Gastroesophageal sphincter (tissue), 4 donors: Measurements from ENCODE around the gene CALHM6. TPM values are rescaled to one million over a fixed set of nuclear protein-coding genes. Genes with fewer than 3 reads are reported as not detected.

Experiments
- ATAC-seq: fragments of 150-250 bp; one replicate; pipeline ENCODE4 v1.9.1; 2016; ENCODE audit warnings: mild to moderate bottlenecking, moderate library complexity
- H3K27ac ChIP-seq, 4 donors: fragments of 200-600 bp; sonication (generic) in 3 of 4; 1 replicate in 3 of 4; 2 replicates in 1 of 4; pipeline ENCODE4 v1.5.1; 2016 to 2019
- H3K27me3 ChIP-seq: fragments of 200-600 bp; sonication (generic); one replicate; pipeline ENCODE4 v1.5.1; 2019
- H3K36me3 ChIP-seq, 2 donors: fragments of 200-600 bp; sonication (generic); one replicate each; pipeline ENCODE4 v1.5.1; 2019; ENCODE audit warnings: control low read depth in 1 of 2
- H3K4me1 ChIP-seq, 3 donors: fragments of 200-600 bp; sonication (generic); 1 replicate in 2 of 3; 2 replicates in 1 of 3; pipeline ENCODE4 v1.5.1; 2016 to 2019; ENCODE audit warnings: control low read depth in 2 of 3
- H3K4me3 ChIP-seq, 2 donors: fragments of 200-600 bp; sonication (generic); one replicate each; pipeline ENCODE4 v1.5.1; 2019; ENCODE audit warnings: mild to moderate bottlenecking in 1 of 2, moderate library complexity in 1 of 2
- H3K9me3 ChIP-seq, 3 donors: fragments of 200-600 bp; sonication (generic); one replicate each; pipeline ENCODE4 v1.5.1; 2017 to 2019; ENCODE audit warnings: control low read depth in 2 of 3
- CTCF ChIP-seq, 4 experiments: fragments of 200-600 bp in 2 of 4; fragments of 450-650 bp in 2 of 4; sonication (generic) in 1 of 4; IDR thresholded peaks; one replicate each; pipeline ENCODE4 v1.5.1; 2017 to 2019; ENCODE audit warnings: antibody characterized with exemption in 4 of 4, mild to moderate bottlenecking in 2 of 4, moderate library complexity in 2 of 4
- EP300 ChIP-seq: sonication (generic); formaldehyde crosslinking; IDR thresholded peaks from one replicate; pipeline ENCODE4 v1.6.1; 2017; ENCODE audit warnings: antibody characterized with exemption, mild to moderate bottlenecking
- POLR2A ChIP-seq, 2 donors: fragments of 450-650 bp; IDR thresholded peaks; one replicate each; pipeline ENCODE4 v1.6.1; 2017; ENCODE audit warnings: antibody characterized with exemption in 2 of 2, mild to moderate bottlenecking in 2 of 2, moderate library complexity in 1 of 2
- POLR2AphosphoS5 ChIP-seq: sonication (generic); formaldehyde crosslinking; IDR thresholded peaks from one replicate; pipeline ENCODE4 v1.6.1; 2017; ENCODE audit warnings: antibody characterized with exemption
- WGBS, 2 donors: methylation state at CpG; one replicate each; pipeline ENCODE4 v1.1.5; 2018; ENCODE audit warnings: low coverage in 1 of 2; 5-methylcytosine and 5-hydroxymethylcytosine counted together
- total RNA-seq, 4 donors: library from RNA; depleted of rRNA; stranded (reverse); fragments of >200 nt; gene quantifications; one replicate each; pipeline ENCODE4 v1.1.0, GENCODE V29; 2016

The CALHM6 gene
- total RNA-seq, 4 donors from 2014 or later, result 0.50 to 6.9 (median 4.2) TPM; not detected in 1

GRCh38 chr6:116476002-116476678, 15.0 kb downstream of the CALHM6 start:
- H3K9me3 ChIP-seq, result no peaks in the 10 kb centered on the region
- no peaks in the 10 kb centered on the region for H3K36me3 ChIP-seq
- H3K27ac ChIP-seq, result no peak overlapping the region
- no peaks in the 10 kb centered on the region for H3K27me3 ChIP-seq
- no peak overlapping the region for H3K4me3 ChIP-seq
- 67 to 68% methylated on average over 2 to 5 of the region's 5 CpGs for WGBS, 2 donors
- ATAC-seq, result no peak
- H3K4me1 ChIP-seq, result no peaks in the 10 kb centered on the region
- TF ChIP-seq POLR2AphosphoS5, result no peak
- no peak for TF ChIP-seq EP300
- TF ChIP-seq POLR2A (IDR thresholded peaks at IDR 0.05), result no peak
- no peak for TF ChIP-seq CTCF (IDR thresholded peaks at IDR 0.05)

- H3K36me3 ChIP-seq, result no peaks in the 10 kb centered on the region
- H3K9me3 ChIP-seq, result no peaks in the 10 kb centered on the region
- H3K4me1 ChIP-seq, result no peaks in the 10 kb centered on the region
- ATAC-seq, result no peak
- no peak overlapping the region for H3K27ac ChIP-seq
- WGBS, 2 donors, result 65 to 75% methylated on average over 1 of the region's 1 CpG
- no peak overlapping the region for H3K4me3 ChIP-seq
- no peak for TF ChIP-seq EP300
- no peak for TF ChIP-seq POLR2AphosphoS5
- TF ChIP-seq CTCF (IDR thresholded peaks at IDR 0.05), result no peak
- no peak for TF ChIP-seq POLR2A (IDR thresholded peaks at IDR 0.05)
- H3K27me3 ChIP-seq, result no peaks in the 10 kb centered on the region
Observed at GRCh38 chr6:116482780-116483179, 21.6 kb downstream of the CALHM6 start.

- 61 to 64% methylated on average over 2 of the region's 2 CpGs for WGBS, 2 donors
- Histone ChIP-seq H3K36me3 (no peaks in the 10 kb centered on the region), H3K27me3 (no peaks in the 10 kb centered on the region), H3K9me3 (no peaks in the 10 kb centered on the region), H3K4me1 (no peaks in the 10 kb centered on the region), H3K4me3 (no peak overlapping the region), H3K27ac (no peak overlapping the region)
- TF ChIP-seq CTCF (IDR thresholded peaks at IDR 0.05), result no peak
- no peak for TF ChIP-seq EP300
- TF ChIP-seq POLR2AphosphoS5, result no peak
- TF ChIP-seq POLR2A (IDR thresholded peaks at IDR 0.05), result no peak
- no peak for ATAC-seq
Observed at GRCh38 chr6:116483616-116484015, 22.4 kb downstream of the CALHM6 start.

GRCh38 chr6:116485559-116486184, 24.5 kb downstream of the CALHM6 start:
- Histone ChIP-seq H3K27me3 (no peaks in the 10 kb centered on the region), H3K9me3 (no peaks in the 10 kb centered on the region), H3K4me1 (no peaks in the 10 kb centered on the region), H3K27ac (no peak overlapping the region), H3K4me3 (no peak overlapping the region), H3K36me3 (no peaks in the 10 kb centered on the region)
- 43 to 46% methylated on average over 5 of the region's 5 CpGs for WGBS, 2 donors
- ATAC-seq, result no peak
- TF ChIP-seq POLR2A (IDR thresholded peaks at IDR 0.05), result no peak

GRCh38 chr6:116491610-116492330, 30.6 kb downstream of the CALHM6 start:
- Histone ChIP-seq H3K9me3 (no peaks in the 10 kb centered on the region), H3K36me3 (no peaks in the 10 kb centered on the region), H3K27ac (no peak overlapping the region), H3K27me3 (no peaks in the 10 kb centered on the region), H3K4me1 (no peaks in the 10 kb centered on the region), H3K4me3 (no peak overlapping the region)
- 60 to 67% methylated on average over 1 of the region's 1 CpG for WGBS, 2 donors
- ATAC-seq, result no peak
- no peak for TF ChIP-seq CTCF (IDR thresholded peaks at IDR 0.05)
- no peak for TF ChIP-seq EP300
- TF ChIP-seq POLR2AphosphoS5, result no peak
- no peak for TF ChIP-seq POLR2A (IDR thresholded peaks at IDR 0.05)
